Spleen (tissue), 7 donors: Measurements from ENCODE around the gene ACADL.
"Not testable (repeated sequence)": the region's sequence is repeated elsewhere in the genome, so short reads cannot be mapped to it uniquely, and the experiment has no call there.

ENCODE experiments used
- POLR2A ChIP-seq, 3 donors: fragments of 450-650 bp; IDR thresholded peaks; one replicate each; pipeline ENCODE4 v1.5.1; 2017; ENCODE audit warnings: antibody characterized with exemption in 3 of 3, mild to moderate bottlenecking in 1 of 3
- POLR2AphosphoS5 ChIP-seq, 3 donors: sonication (generic); formaldehyde crosslinking; IDR thresholded peaks; one replicate each; pipeline ENCODE4 v1.5.1; 2017; ENCODE audit warnings: antibody characterized with exemption in 3 of 3
- TF ChIP-seq, protein P1 (sequence below), 11 experiments: fragments of 200-600 bp in 7 of 11; fragments of 450-650 bp in 4 of 11; sonication (generic) in 4 of 11; IDR thresholded peaks in 8 of 11; conservative IDR thresholded peaks in 3 of 11; 1 replicate in 7 of 11; 2 replicates in 4 of 11; pipeline versions ENCODE4 v1.4.0 to v1.8.0; 2016 to 2021; ENCODE audit warnings: antibody characterized with exemption in 11 of 11, inconsistent platforms in 4 of 11, mild to moderate bottlenecking in 1 of 11
- donor health status: DM: no; HTN: no; CAD: no; lungs with moderate emphysema.
- donor health status: DM: no; HTN: no; CAD: no.
- donor health status: DM: no; HTN: no; CAD: no.

DNA sequence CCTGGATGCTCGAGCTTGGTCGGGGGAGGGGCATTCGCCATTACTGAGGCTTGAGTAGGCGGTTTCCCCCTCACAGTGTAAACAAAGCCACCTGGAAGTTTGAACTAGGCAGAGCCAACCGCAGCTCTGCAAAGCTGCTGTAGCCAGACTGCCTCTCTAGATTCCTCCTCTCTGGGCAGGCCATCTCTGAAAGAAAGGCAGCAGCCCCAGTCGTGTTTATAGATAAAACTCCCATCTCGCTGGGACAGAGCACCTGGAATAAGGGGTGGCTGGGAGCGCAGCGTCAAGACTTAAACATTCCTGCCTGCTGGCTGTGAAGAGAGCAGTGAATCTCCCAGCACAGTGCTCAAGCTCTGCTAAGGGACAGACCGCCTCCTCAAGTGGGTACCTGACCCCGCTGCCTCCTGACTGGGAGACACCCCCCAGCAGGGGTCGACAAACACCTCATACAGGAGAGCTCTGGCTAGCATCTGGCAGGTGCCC, 43.6 kb downstream of the ACADL start:
- TF ChIP-seq, protein P1, sequence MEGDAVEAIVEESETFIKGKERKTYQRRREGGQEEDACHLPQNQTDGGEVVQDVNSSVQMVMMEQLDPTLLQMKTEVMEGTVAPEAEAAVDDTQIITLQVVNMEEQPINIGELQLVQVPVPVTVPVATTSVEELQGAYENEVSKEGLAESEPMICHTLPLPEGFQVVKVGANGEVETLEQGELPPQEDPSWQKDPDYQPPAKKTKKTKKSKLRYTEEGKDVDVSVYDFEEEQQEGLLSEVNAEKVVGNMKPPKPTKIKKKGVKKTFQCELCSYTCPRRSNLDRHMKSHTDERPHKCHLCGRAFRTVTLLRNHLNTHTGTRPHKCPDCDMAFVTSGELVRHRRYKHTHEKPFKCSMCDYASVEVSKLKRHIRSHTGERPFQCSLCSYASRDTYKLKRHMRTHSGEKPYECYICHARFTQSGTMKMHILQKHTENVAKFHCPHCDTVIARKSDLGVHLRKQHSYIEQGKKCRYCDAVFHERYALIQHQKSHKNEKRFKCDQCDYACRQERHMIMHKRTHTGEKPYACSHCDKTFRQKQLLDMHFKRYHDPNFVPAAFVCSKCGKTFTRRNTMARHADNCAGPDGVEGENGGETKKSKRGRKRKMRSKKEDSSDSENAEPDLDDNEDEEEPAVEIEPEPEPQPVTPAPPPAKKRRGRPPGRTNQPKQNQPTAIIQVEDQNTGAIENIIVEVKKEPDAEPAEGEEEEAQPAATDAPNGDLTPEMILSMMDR (IDR thresholded peaks at IDR 0.05 in 8 of 11, conservative IDR thresholded peaks at IDR 0.05 in 3 of 11), result not testable (repeated sequence)
- TF ChIP-seq POLR2A, POLR2AphosphoS5 (IDR thresholded peaks at IDR 0.05): not testable (repeated sequence)
